ENCODE measurements around the gene CDH13.

The CDH13 gene

GRCh38 chr16:83197450-83197849 is 570.7 kb downstream of the CDH13 start:
- Histone ChIP-seq H3K36me3 (ENCODE audit: control insufficient read depth, insufficient read depth, low read length) (no peaks in the 10 kb centered on the region), H3K4me1 (ENCODE audit: control insufficient read depth, insufficient read depth, low read length) (no peaks in the 10 kb centered on the region), H3K9me3 (ENCODE audit: control insufficient read depth, low read length) (no peaks in the 10 kb centered on the region), H3K9ac (ENCODE audit: low read length) (no peak overlapping the region), H3K27me3 (ENCODE audit: control insufficient read depth, insufficient read depth, low read length) (no peaks in the 10 kb centered on the region), H3K4me3 (ENCODE audit: low read length) (no peak overlapping the region)

- Histone ChIP-seq H3K4me3 (ENCODE audit: low read length) (no peak overlapping the region), H3K9me3 (ENCODE audit: control insufficient read depth, low read length) (no peaks in the 10 kb centered on the region), H3K27me3 (ENCODE audit: control insufficient read depth, insufficient read depth, low read length) (no peaks in the 10 kb centered on the region), H3K36me3 (ENCODE audit: control insufficient read depth, insufficient read depth, low read length) (no peaks in the 10 kb centered on the region), H3K4me1 (ENCODE audit: control insufficient read depth, insufficient read depth, low read length) (no peaks in the 10 kb centered on the region), H3K9ac (ENCODE audit: low read length) (no peak overlapping the region)
These were observed 572.2 kb downstream of the CDH13 start for GRCh38 chr16:83198977-83199376.

- Histone ChIP-seq H3K27me3 (ENCODE audit: control insufficient read depth, insufficient read depth, low read length) (no peaks in the 10 kb centered on the region), H3K9me3 (ENCODE audit: control insufficient read depth, low read length) (no peaks in the 10 kb centered on the region), H3K4me3 (ENCODE audit: low read length) (no peak overlapping the region), H3K9ac (ENCODE audit: low read length) (no peak overlapping the region), H3K36me3 (ENCODE audit: control insufficient read depth, insufficient read depth, low read length) (no peaks in the 10 kb centered on the region), H3K4me1 (ENCODE audit: control insufficient read depth, insufficient read depth, low read length) (no peaks in the 10 kb centered on the region)
These were observed 573.4 kb downstream of the CDH13 start for GRCh38 chr16:83200005-83200779.

- H3K27me3 ChIP-seq (ENCODE audit: control insufficient read depth, insufficient read depth, low read length): no peaks in the 10 kb centered on the region
- no peaks in the 10 kb centered on the region for H3K4me1 ChIP-seq (ENCODE audit: control insufficient read depth, insufficient read depth, low read length)
- H3K9me3 ChIP-seq (ENCODE audit: control insufficient read depth, low read length): no peaks in the 10 kb centered on the region
- H3K4me3 ChIP-seq (ENCODE audit: low read length): no peak overlapping the region
- no peaks in the 10 kb centered on the region for H3K36me3 ChIP-seq (ENCODE audit: control insufficient read depth, insufficient read depth, low read length)
- no peak overlapping the region for H3K9ac ChIP-seq (ENCODE audit: low read length)
These were observed 575.0 kb downstream of the CDH13 start for GRCh38 chr16:83201748-83202147.

- H3K9ac ChIP-seq (ENCODE audit: low read length): no peak overlapping the region
- H3K4me3 ChIP-seq (ENCODE audit: low read length): no peak overlapping the region
- no peaks in the 10 kb centered on the region for H3K4me1 ChIP-seq (ENCODE audit: control insufficient read depth, insufficient read depth, low read length)
- H3K27me3 ChIP-seq (ENCODE audit: control insufficient read depth, insufficient read depth, low read length): no peaks in the 10 kb centered on the region
- no peaks in the 10 kb centered on the region for H3K9me3 ChIP-seq (ENCODE audit: control insufficient read depth, low read length)
- no peaks in the 10 kb centered on the region for H3K36me3 ChIP-seq (ENCODE audit: control insufficient read depth, insufficient read depth, low read length)
These were observed 579.1 kb downstream of the CDH13 start for GRCh38 chr16:83205896-83206295.

- Histone ChIP-seq H3K9ac (ENCODE audit: low read length) (no peak overlapping the region), H3K27me3 (ENCODE audit: control insufficient read depth, insufficient read depth, low read length) (no peaks in the 10 kb centered on the region), H3K4me3 (ENCODE audit: low read length) (no peak overlapping the region), H3K36me3 (ENCODE audit: control insufficient read depth, insufficient read depth, low read length) (no peaks in the 10 kb centered on the region), H3K4me1 (ENCODE audit: control insufficient read depth, insufficient read depth, low read length) (no peaks in the 10 kb centered on the region), H3K9me3 (ENCODE audit: control insufficient read depth, low read length) (no peaks in the 10 kb centered on the region)
These were observed 579.7 kb downstream of the CDH13 start for GRCh38 chr16:83206426-83206825.

- Histone ChIP-seq H3K4me1 (ENCODE audit: control insufficient read depth, insufficient read depth, low read length) (no peaks in the 10 kb centered on the region), H3K4me3 (ENCODE audit: low read length) (no peak overlapping the region), H3K9ac (ENCODE audit: low read length) (no peak overlapping the region), H3K36me3 (ENCODE audit: control insufficient read depth, insufficient read depth, low read length) (no peaks in the 10 kb centered on the region), H3K9me3 (ENCODE audit: control insufficient read depth, low read length) (no peaks in the 10 kb centered on the region), H3K27me3 (ENCODE audit: control insufficient read depth, insufficient read depth, low read length) (no peaks in the 10 kb centered on the region)
These were observed 584.9 kb downstream of the CDH13 start for GRCh38 chr16:83211711-83212110.

- Histone ChIP-seq H3K36me3 (ENCODE audit: control insufficient read depth, insufficient read depth, low read length) (no peaks in the 10 kb centered on the region), H3K4me3 (ENCODE audit: low read length) (no peak overlapping the region), H3K9me3 (ENCODE audit: control insufficient read depth, low read length) (no peaks in the 10 kb centered on the region), H3K4me1 (ENCODE audit: control insufficient read depth, insufficient read depth, low read length) (no peaks in the 10 kb centered on the region), H3K27me3 (ENCODE audit: control insufficient read depth, insufficient read depth, low read length) (no peaks in the 10 kb centered on the region), H3K9ac (ENCODE audit: low read length) (no peak overlapping the region)
These were observed 585.6 kb downstream of the CDH13 start for GRCh38 chr16:83212301-83212841.

GRCh38 chr16:83214671-83215070 is 587.9 kb downstream of the CDH13 start:
- Histone ChIP-seq H3K9ac (ENCODE audit: low read length) (no peak overlapping the region), H3K4me1 (ENCODE audit: control insufficient read depth, insufficient read depth, low read length) (no peaks in the 10 kb centered on the region), H3K4me3 (ENCODE audit: low read length) (no peak overlapping the region), H3K27me3 (ENCODE audit: control insufficient read depth, insufficient read depth, low read length) (no peaks in the 10 kb centered on the region), H3K9me3 (ENCODE audit: control insufficient read depth, low read length) (no peaks in the 10 kb centered on the region), H3K36me3 (ENCODE audit: control insufficient read depth, insufficient read depth, low read length) (no peaks in the 10 kb centered on the region)

GRCh38 chr16:83215406-83216001 is 588.7 kb downstream of the CDH13 start:
- H3K9me3 ChIP-seq (ENCODE audit: control insufficient read depth, low read length): no peaks in the 10 kb centered on the region
- H3K9ac ChIP-seq (ENCODE audit: low read length): no peak overlapping the region
- no peak overlapping the region for H3K4me3 ChIP-seq (ENCODE audit: low read length)
- H3K4me1 ChIP-seq (ENCODE audit: control insufficient read depth, insufficient read depth, low read length): no peaks in the 10 kb centered on the region
- H3K27me3 ChIP-seq (ENCODE audit: control insufficient read depth, insufficient read depth, low read length): no peaks in the 10 kb centered on the region
- H3K36me3 ChIP-seq (ENCODE audit: control insufficient read depth, insufficient read depth, low read length): no peaks in the 10 kb centered on the region

GRCh38 chr16:83219285-83219684 is 592.5 kb downstream of the CDH13 start:
- Histone ChIP-seq H3K4me3 (ENCODE audit: low read length) (no peak overlapping the region), H3K9ac (ENCODE audit: low read length) (no peak overlapping the region), H3K27me3 (ENCODE audit: control insufficient read depth, insufficient read depth, low read length) (no peaks in the 10 kb centered on the region), H3K4me1 (ENCODE audit: control insufficient read depth, insufficient read depth, low read length) (no peaks in the 10 kb centered on the region), H3K9me3 (ENCODE audit: control insufficient read depth, low read length) (no peaks in the 10 kb centered on the region), H3K36me3 (ENCODE audit: control insufficient read depth, insufficient read depth, low read length) (no peaks in the 10 kb centered on the region)

- Histone ChIP-seq H3K27me3 (ENCODE audit: control insufficient read depth, insufficient read depth, low read length) (no peaks in the 10 kb centered on the region), H3K9ac (ENCODE audit: low read length) (no peak overlapping the region), H3K36me3 (ENCODE audit: control insufficient read depth, insufficient read depth, low read length) (no peaks in the 10 kb centered on the region), H3K4me1 (ENCODE audit: control insufficient read depth, insufficient read depth, low read length) (no peaks in the 10 kb centered on the region), H3K4me3 (ENCODE audit: low read length) (no peak overlapping the region), H3K9me3 (ENCODE audit: control insufficient read depth, low read length) (no peaks in the 10 kb centered on the region)
These were observed 593.3 kb downstream of the CDH13 start for GRCh38 chr16:83220066-83220465.

Measured in mucosa of stomach (tissue), 1 donor.